SU-DHL-6 (cell line): Measurements from ENCODE around the gene DTNA.

Experiments used
- H2AFZ ChIP-seq: fragments of 200-600 bp; sonication (generic); 2 replicates; pipeline ENCODE4 v1.6.1; 2014; ENCODE audit warnings: low read depth, mild to moderate bottlenecking, moderate library complexity, mixed read lengths, antibody characterized with exemption, low read length; ENCODE audit not compliant: severe bottlenecking
- H3F3A ChIP-seq: fragments of 200-600 bp; shearing (Covaris generic); 2 replicates; pipeline ENCODE4 v1.6.0; 2016; ENCODE audit warnings: antibody characterized with exemption, mild to moderate bottlenecking; ENCODE audit not compliant: insufficient read depth
- H3K27ac ChIP-seq: fragments of 200-600 bp; sonication (generic); 2 replicates; pipeline ENCODE4 v1.5.1; 2016; ENCODE audit warnings: low read depth, mild to moderate bottlenecking, low read length, moderate library complexity, mixed read lengths
- H3K27me3 ChIP-seq: fragments of 200-600 bp; sonication (generic), shearing (Covaris generic); 2 replicates; pipeline ENCODE4 v1.6.0; 2014; ENCODE audit warnings: mild to moderate bottlenecking, low read length
- H3K36me3 ChIP-seq: fragments of 200-600 bp; sonication (generic); 2 replicates; pipeline ENCODE4 v1.6.1; 2014; ENCODE audit warnings: mild to moderate bottlenecking, low read length, mixed read lengths
- H3K4me2 ChIP-seq: fragments of 300-600, 200-600 bp; shearing (Covaris generic), sonication (generic); 2 replicates; pipeline ENCODE4 v1.6.0; 2014; ENCODE audit warnings: low read length, low read depth, mild to moderate bottlenecking; ENCODE audit not compliant: poor library complexity, severe bottlenecking
- H3K4me3 ChIP-seq: fragments of 200-600 bp; sonication (generic); 2 replicates; pipeline ENCODE4 v1.5.1; 2014; ENCODE audit warnings: antibody characterized with exemption, low read length, mild to moderate bottlenecking, mixed read lengths; ENCODE audit not compliant: insufficient read depth, poor library complexity, severe bottlenecking
- H3K79me2 ChIP-seq: fragments of 200-600 bp; sonication (generic); 2 replicates; pipeline ENCODE4 v1.6.1; 2014; ENCODE audit warnings: mild to moderate bottlenecking, low read length, moderate library complexity; ENCODE audit not compliant: insufficient read depth
- H3K9ac ChIP-seq: fragments of 200-600 bp; sonication (generic); 2 replicates; pipeline ENCODE4 v1.7.0; 2014; ENCODE audit warnings: mild to moderate bottlenecking, low read length
- H3K9me2 ChIP-seq: fragments of 200-600 bp; sonication (generic); replicated peaks from 2 replicates; pipeline ENCODE4 v1.6.1; 2014; ENCODE audit warnings: low read length; ENCODE audit not compliant: insufficient read depth
- H3K9me3 ChIP-seq: fragments of 200-600 bp; sonication (generic); 2 replicates; pipeline ENCODE4 v1.6.1; 2014; ENCODE audit warnings: low read length, mixed read lengths; ENCODE audit not compliant: insufficient read depth
- H4K20me1 ChIP-seq: fragments of 200-600 bp; sonication (generic); 2 replicates; pipeline ENCODE4 v1.6.1; 2014; ENCODE audit warnings: low read depth, mild to moderate bottlenecking, antibody characterized with exemption, low read length, moderate library complexity, mixed read lengths
- CTCF ChIP-seq: fragments of 200-600 bp; sonication (generic); IDR thresholded peaks from one replicate; pipeline ENCODE4 v1.5.1; 2017; ENCODE audit warnings: antibody characterized with exemption, mild to moderate bottlenecking, low read length, moderate library complexity; ENCODE audit not compliant: insufficient read depth, poor library complexity, severe bottlenecking
- EZH2phosphoT487 ChIP-seq: fragments of 200-600 bp; sonication (generic), shearing (Covaris generic); conservative IDR thresholded peaks from 2 replicates; pipeline ENCODE4 v1.6.1; 2018; ENCODE audit warnings: mild to moderate bottlenecking, antibody characterized with exemption, low read length, moderate library complexity, mixed read lengths

DTNA gene

DNA sequence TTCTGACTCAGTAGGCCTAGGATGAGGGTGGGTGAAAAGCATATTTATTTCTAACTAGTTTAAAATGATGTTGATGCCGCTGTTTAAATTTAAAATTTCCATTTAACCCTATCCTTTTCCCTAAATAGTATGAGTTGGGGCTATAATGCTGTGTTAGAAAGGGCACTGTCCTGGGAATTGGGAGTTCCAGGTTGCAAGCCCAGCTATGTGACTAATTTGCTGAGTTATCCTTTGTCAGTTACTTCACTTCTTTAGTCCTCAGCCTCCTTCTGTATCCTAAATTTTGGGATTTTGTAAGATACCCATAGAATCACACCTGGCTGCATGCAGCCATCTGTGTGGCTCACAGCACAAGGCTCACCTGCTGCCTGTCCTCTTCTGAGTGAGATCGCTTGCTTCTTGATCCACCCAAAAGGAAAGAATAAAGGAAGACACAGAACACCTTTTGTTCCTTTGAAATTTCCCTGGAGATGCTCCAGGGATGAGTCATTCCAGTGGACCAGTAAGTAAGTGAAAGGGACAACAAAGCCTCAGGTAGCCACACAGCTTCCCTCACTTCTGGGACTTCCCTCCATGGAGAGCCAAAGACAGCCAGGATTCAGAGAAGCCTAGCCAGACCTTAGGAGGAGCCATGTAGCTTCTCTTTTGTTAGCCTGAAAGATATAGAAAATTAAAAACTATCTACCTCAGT lies 97.2 kb downstream of the DTNA start:
- H3K4me3 ChIP-seq: no peak overlapping the region
- H3K9ac ChIP-seq: no peak overlapping the region
- H3K27ac ChIP-seq: no peak overlapping the region
- H3F3A ChIP-seq: no peaks in the 10 kb centered on the region
- no peaks in the 10 kb centered on the region for H3K9me3 ChIP-seq
- H3K4me2 ChIP-seq: no peak overlapping the region
- no peaks in the 10 kb centered on the region for H3K27me3 ChIP-seq
- H4K20me1 ChIP-seq: no peaks in the 10 kb centered on the region
- no peaks in the 10 kb centered on the region for H3K79me2 ChIP-seq
- TF ChIP-seq EZH2phosphoT487: no peak
- no peak for TF ChIP-seq CTCF
- no peaks in the 10 kb centered on the region for H3K36me3 ChIP-seq
- no peaks in the 10 kb centered on the region for H3K9me2 ChIP-seq
- no peak overlapping the region for H2AFZ ChIP-seq

DNA sequence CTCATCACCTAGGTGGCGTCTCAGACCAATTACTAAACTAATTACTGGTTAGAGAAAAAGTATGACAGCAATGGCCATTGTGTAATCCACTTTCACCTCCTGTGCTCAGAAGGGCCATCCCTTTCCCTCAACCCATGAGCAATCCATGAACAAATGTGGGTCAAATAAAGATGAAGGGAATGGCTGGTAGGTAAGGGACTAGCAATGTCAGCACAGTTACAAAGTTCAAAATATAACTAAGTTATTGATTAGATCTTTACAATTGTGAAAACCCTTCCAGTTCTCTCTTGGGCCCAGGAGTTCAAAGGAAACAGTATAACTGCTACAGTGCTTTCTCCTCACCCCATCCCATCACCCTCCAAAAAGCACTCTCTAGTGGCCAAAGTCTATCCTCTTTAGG lies 98.3 kb downstream of the DTNA start:
- no peak overlapping the region for H3K4me2 ChIP-seq
- H3K27ac ChIP-seq: no peak overlapping the region
- TF ChIP-seq CTCF (no peak), EZH2phosphoT487 (no peak)
- no peaks in the 10 kb centered on the region for H3F3A ChIP-seq
- no peak overlapping the region for H3K4me3 ChIP-seq
- no peak overlapping the region for H2AFZ ChIP-seq
- H3K27me3 ChIP-seq: no peaks in the 10 kb centered on the region
- H3K9ac ChIP-seq: no peak overlapping the region
- H3K9me2 ChIP-seq: no peaks in the 10 kb centered on the region
- H3K9me3 ChIP-seq: no peaks in the 10 kb centered on the region
- no peaks in the 10 kb centered on the region for H3K36me3 ChIP-seq
- no peaks in the 10 kb centered on the region for H3K79me2 ChIP-seq
- no peaks in the 10 kb centered on the region for H4K20me1 ChIP-seq

DNA sequence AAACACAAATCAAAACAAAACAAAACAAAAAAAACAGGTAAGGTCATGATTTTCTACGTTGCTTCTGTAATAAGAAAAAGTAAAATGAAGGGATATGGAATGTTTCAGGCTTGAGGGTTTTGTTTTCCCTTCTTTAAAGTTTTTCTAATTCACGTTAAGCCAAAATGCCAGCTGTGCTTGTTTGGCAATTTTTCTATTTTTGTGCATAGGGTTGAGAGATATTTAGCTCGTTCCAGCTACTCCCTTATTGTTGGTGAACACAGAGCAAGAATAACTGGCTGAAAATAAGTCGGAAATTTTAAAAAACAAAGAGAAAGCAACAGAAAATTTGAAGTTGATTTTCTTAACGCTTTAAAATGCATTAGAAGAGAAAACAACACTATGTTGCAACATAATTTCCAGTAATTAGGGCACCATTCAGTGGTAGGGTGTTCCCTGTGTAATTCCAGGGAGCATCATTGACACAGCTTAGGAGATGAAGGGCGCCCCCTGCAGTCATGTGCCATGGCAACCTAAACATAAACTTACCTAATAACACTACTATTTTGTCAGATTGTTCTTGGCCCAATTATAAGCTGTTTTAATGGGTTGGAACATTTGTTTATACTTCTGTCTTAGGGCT lies 99.5 kb downstream of the DTNA start:
- Histone ChIP-seq H3K4me2 (no peak overlapping the region), H3K9me2 (no peaks in the 10 kb centered on the region), H3K9ac (no peak overlapping the region), H3K27me3 (no peaks in the 10 kb centered on the region), H2AFZ (no peak overlapping the region), H3K9me3 (no peaks in the 10 kb centered on the region), H3F3A (no peaks in the 10 kb centered on the region), H3K27ac (no peak overlapping the region), H3K79me2 (no peaks in the 10 kb centered on the region), H3K36me3 (no peaks in the 10 kb centered on the region), H3K4me3 (no peak overlapping the region), H4K20me1 (no peaks in the 10 kb centered on the region)
- TF ChIP-seq CTCF (no peak), EZH2phosphoT487 (no peak)
